Activated T-cell treated with anti-CD3 and anti-CD28 coated beads, Interleukin-2, amount 50 U/mL, for 72 hours (primary cell): ENCODE data around the gene FAR2. TPM values are rescaled to one million over a fixed set of nuclear protein-coding genes. Genes with fewer than 3 reads are reported as not detected.
"Not testable (repeated sequence)": the region's sequence is repeated elsewhere in the genome, so short reads cannot be mapped to it uniquely, and the experiment has no call there.

ENCODE experiments used
- ATAC-seq, 2 donors: fragments of 150-1000 bp; cut with Tn5 transposase; replicated peaks in 1 of 2; 2 replicates each; pipeline ENCODE4 v1.10.0; 2021; ENCODE audit warnings: moderate library complexity in 2 of 2, mild to moderate bottlenecking in 1 of 2
- DNase-seq, 2 donors: peaks; one replicate each; pipeline ENCODE4 v3.0.0; 2021 to 2022; ENCODE audit warnings: mixed read lengths in 1 of 2
- H3K27ac Mint-ChIP-seq: one replicate; pipeline ENCODE4 v1.8.0; 2022; ENCODE audit warnings: mild to moderate bottlenecking, moderate library complexity, mixed read lengths
- H3K27me3 Mint-ChIP-seq: one replicate; pipeline ENCODE4 v1.8.0; 2022; ENCODE audit warnings: low read depth, mixed read lengths
- H3K36me3 Mint-ChIP-seq, 2 donors: one replicate each; pipeline ENCODE4 v1.8.0; 2022; ENCODE audit warnings: mixed read lengths in 2 of 2, mild to moderate bottlenecking in 1 of 2; ENCODE audit not compliant: insufficient read depth in 2 of 2
- H3K4me1 Mint-ChIP-seq: one replicate; pipeline ENCODE4 v1.8.0; 2022; ENCODE audit warnings: low read depth, mixed read lengths
- H3K4me3 Mint-ChIP-seq, 2 donors: one replicate each; pipeline ENCODE4 v1.8.0; 2022; ENCODE audit warnings: mild to moderate bottlenecking in 2 of 2, mixed read lengths in 2 of 2, moderate library complexity in 2 of 2
- H3K9me3 Mint-ChIP-seq, 2 donors: one replicate each; pipeline ENCODE4 v1.8.0; 2022; ENCODE audit warnings: mixed read lengths in 2 of 2
- total RNA-seq, 2 donors: library from RNA; stranded (reverse); gene quantifications; one replicate each; pipeline ENCODE4 v1.2.3, GENCODE V29; 2022

FAR2 gene
- total RNA-seq, 2 donors from 2014 or later = 2.3 to 2.5 TPM

DNA sequence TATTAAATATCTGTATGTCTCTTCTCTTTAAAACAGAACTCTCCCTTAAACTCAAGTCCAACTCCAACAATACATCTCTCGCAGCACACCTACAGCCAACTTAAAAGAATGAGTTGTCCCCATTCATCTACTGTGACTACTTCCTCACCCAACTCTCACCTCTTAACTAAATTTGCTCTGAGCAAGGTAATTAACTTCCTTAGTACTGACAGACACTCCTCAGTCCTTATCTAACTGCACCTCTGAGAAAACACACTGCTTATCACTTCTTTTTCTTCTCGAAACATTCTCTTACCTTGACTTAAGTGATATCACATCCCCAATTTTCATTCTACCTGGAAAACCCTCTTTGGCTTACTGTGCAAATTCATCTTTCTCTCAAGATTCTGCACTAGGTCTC, 224.9 kb downstream of the FAR2 start:
- Mint-ChIP-seq H3K36me3 (peaks cover 1 to 18% of the 10 kb centered on the region in 2 donors), H3K27ac (no peak overlapping the region), H3K4me3 (no peak overlapping the region), H3K9me3 (peaks cover 0 to 1% of the 10 kb centered on the region in 2 donors), H3K4me1 (peaks cover 24% of the 10 kb centered on the region), H3K27me3 (no peaks in the 10 kb centered on the region)
- ATAC-seq (no peak), DNase-seq (no peak)

DNA sequence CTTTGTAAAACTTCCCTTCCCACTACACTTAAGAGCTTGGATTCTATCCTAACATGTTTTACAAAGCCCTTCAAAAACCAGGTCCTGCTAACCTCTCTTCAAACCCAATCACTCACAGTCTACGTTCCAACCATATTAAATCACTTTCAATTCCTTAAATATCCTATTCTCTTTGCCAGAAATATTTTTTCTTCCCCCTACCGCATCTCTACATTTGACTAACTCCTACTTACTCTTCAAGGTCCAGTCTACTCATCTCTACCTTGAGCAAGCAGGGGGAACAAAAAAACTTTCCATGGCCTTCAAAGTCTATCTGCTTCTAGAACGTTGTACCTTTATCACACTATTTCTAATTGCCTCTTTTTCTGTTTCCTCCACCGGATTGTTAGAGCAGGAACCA, 225.8 kb downstream of the FAR2 start:
- no peak for ATAC-seq
- H3K27me3 Mint-ChIP-seq = no peaks in the 10 kb centered on the region
- no peak overlapping the region for H3K27ac Mint-ChIP-seq
- peaks cover 0 to 1% of the 10 kb centered on the region in 2 donors for H3K9me3 Mint-ChIP-seq
- peaks cover 33% of the 10 kb centered on the region for H3K4me1 Mint-ChIP-seq
- H3K4me3 Mint-ChIP-seq = no peak overlapping the region
- DNase-seq = no peak
- peaks cover 1 to 19% of the 10 kb centered on the region in 2 donors for H3K36me3 Mint-ChIP-seq

DNA sequence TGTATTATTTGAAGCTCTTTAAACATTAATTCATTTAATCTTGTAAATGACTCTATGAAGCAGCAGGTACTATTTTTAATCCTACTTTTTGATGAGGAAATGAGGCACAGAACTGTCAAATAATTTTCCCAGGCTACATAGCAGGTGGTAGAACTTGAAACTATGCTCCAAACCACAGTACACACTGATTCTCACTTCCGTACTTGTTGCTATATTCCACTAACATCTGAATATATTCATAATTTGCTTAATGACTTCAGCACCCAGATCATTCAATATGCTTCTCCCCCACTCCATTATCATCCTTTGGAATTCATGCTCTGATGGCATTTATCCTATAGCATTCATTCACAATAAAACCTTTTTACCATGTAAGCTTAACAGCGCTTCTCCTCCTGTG, 227.0 kb downstream of the FAR2 start:
- Mint-ChIP-seq H3K4me1 (peaks cover 36% of the 10 kb centered on the region), H3K27ac (peak overlapping the region; percentile 38), H3K27me3 (no peaks in the 10 kb centered on the region), H3K4me3 (peak overlapping the region in 1 of 2 donors; percentile 40), H3K36me3 (peaks cover 1 to 20% of the 10 kb centered on the region in 2 donors), H3K9me3 (peaks cover 0 to 1% of the 10 kb centered on the region in 2 donors)
- ATAC-seq (no peak), DNase-seq (no peak)

DNA sequence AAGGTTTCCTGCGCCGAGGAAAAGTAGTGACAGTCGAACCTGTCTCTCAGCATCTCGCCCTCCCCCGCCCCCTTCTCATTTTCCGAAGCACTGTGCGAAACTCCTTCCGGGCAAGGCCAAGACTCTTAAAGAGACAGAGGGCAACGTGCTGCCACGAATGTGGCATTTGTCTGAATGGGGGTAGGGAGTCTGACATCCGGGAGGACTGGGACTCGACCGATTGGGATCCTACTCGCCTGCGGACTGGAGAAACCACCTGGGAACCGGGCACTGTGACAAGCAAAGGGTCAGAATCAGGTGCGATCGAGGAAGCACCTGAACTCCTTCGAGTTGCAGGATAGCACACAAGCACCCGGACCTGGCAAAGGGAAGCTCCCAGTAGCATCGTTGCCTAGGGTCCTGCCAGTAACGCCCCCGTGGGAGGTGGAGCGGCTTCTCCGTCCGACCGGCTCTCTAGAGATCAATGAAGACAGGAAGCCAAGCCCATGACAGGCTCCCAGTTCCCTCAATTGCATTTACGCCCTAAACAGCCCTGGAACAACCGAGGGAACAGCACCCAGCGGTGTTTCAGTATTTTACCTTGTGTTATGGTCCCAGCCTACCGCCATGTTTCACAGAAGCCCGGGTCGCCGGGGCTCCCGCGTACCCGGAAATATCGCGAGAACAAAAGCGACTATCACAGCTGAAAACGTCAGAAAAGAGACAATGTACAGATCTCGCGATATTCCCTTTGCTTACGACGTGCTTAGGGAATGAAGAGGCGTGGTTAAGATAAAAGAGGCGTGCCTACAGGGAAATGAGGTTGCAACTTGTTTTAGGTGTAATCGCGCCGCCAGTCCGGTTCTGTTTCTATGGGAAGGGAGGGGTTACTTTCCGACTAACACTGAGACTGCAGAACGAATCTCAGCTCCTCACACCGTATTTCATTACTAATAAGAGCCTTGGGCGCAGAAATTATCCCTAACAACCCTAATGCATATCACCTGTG, 231.8 kb downstream of the FAR2 start, which contains the start of gene ERGIC2:
Gene ERGIC2 (minus strand): TSS at position 637 of the 988 bp plus-strand sequence. CDS start 9,539 bp downstream, outside the sequence.
- no peaks in the 10 kb centered on the region for H3K27me3 Mint-ChIP-seq

DNA sequence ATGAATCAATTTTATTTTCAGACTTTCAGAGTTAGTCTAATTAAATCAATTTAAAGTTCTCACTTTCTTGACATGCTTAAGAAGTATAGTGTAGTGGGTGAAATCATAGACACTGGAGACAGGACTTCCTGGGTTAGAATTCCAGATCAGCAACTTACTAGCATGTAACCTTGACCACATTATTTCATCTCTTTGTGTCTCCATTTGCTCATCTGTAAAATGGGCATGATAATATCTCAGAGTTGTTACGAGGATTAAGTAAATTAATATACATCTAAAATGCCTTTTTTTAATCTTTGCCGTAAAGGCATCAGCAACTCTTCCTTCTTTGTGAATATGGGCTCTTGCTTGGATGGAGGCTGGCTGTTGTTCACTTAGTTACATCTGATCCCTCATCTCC, 233.2 kb downstream of the FAR2 start:
- H3K9me3 Mint-ChIP-seq = no peaks in the 10 kb centered on the region
- DNase-seq (no peak), ATAC-seq (no peak)
- H3K27me3 Mint-ChIP-seq = no peaks in the 10 kb centered on the region
- H3K27ac Mint-ChIP-seq = peak overlapping the region; percentile 96
- peaks cover 30% of the 10 kb centered on the region for H3K4me1 Mint-ChIP-seq
- peaks cover 0 to 10% of the 10 kb centered on the region in 2 donors for H3K36me3 Mint-ChIP-seq
- H3K4me3 Mint-ChIP-seq = peak overlapping the region; percentile 78 to 95

More for the DNA sequence above, 231.8 kb downstream of the FAR2 start, which contains the start of gene ERGIC2:
- DNase-seq = peak; percentile 89 to 90
- peak within 1 kb of the TSS; percentile 96 for H3K27ac Mint-ChIP-seq
- ATAC-seq = peak; percentile 94
- peaks cover 44% of the 10 kb centered on the region for H3K4me1 Mint-ChIP-seq
- H3K36me3 Mint-ChIP-seq = peaks cover 1 to 20% of the 10 kb centered on the region in 2 donors
- H3K4me3 Mint-ChIP-seq = peak within 1 kb of the TSS; percentile 95 to 99
- peaks cover 0 to 1% of the 10 kb centered on the region in 2 donors for H3K9me3 Mint-ChIP-seq

DNA sequence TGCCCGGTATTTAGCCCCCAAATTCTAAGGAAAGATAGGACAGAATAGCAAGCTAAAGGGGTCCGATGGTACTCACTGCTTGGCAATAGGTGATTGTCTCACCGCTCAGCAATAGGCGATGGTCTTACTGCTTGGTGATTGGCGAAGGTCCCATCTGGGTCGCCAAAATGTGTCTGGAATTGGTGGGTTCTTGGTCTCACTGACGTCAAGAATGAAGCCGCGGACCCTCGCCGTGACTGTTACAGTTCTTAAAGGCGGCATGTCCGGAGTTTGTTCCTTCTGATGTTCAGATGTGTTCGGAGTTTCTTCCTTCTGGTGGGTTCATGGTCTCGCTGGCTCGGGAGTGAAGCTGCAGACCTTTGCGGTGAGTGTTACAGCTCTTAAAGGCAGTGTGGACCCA, 236.1 kb downstream of the FAR2 start:
- DNase-seq, H3K36me3 Mint-ChIP-seq, H3K9me3 Mint-ChIP-seq, H3K27ac Mint-ChIP-seq, H3K4me3 Mint-ChIP-seq, H3K27me3 Mint-ChIP-seq, ATAC-seq: not testable (repeated sequence)
- H3K4me1 Mint-ChIP-seq = peaks cover 17% of the 10 kb centered on the region

Other genes starting within 250 kb of the FAR2 start
- gene ERGIC2, start 231.9 kb downstream of the FAR2 start, total RNA-seq = 10 to 100 TPM; 73.1 to 79.1 TPM